Cardiac muscle cell (in vitro differentiated cells and primary cell): ENCODE results near the gene EDIL3. TPM values are rescaled to one million over a fixed set of nuclear protein-coding genes. Genes with fewer than 3 reads are reported as not detected.

Source experiments
- DNase-seq, 2 donors: peaks; one replicate each; pipeline versions ENCODE4 v3.0.0 to v3.0.0-alpha.2; 2010 to 2017; ENCODE audit warnings: low read depth in 1 of 2, low spot score in 1 of 2
- H3K27ac ChIP-seq: fragments of 200-600 bp; sonication (generic); 2 replicates; pipeline ENCODE4 v1.5.1; 2016
- H3K27me3 ChIP-seq: fragments of 200-600 bp; sonication (generic); 2 replicates; pipeline ENCODE4 v1.6.0; 2016; ENCODE audit warnings: control low read depth
- H3K36me3 ChIP-seq: fragments of 200-600 bp; sonication (generic); 2 replicates; pipeline ENCODE4 v1.5.1; 2016; ENCODE audit warnings: control low read depth
- H3K4me1 ChIP-seq: fragments of 200-600 bp; sonication (generic); 2 replicates; pipeline ENCODE4 v1.8.1; 2017; ENCODE audit warnings: low read depth, mild to moderate bottlenecking, mixed run types
- H3K4me3 ChIP-seq: fragments of 200-600 bp; sonication (generic); 2 replicates; pipeline ENCODE4 v1.5.1; 2016; ENCODE audit warnings: mild to moderate bottlenecking
- H3K9me3 ChIP-seq: fragments of 200-600 bp; sonication (generic); 2 replicates; pipeline ENCODE4 v1.5.1; 2017; ENCODE audit warnings: low read depth, mild to moderate bottlenecking, control low read depth
- polyA plus RNA-seq: library from polyadenylated mRNA; unstranded; fragments of >200 nt; fragmentation: Nextera tagmentation; extraction: Ambion mirVana; gene quantifications from 2 replicates; pipeline ENCODE4 v1.2.1, GENCODE V29; 2016
- total RNA-seq: library from RNA; depleted of rRNA; stranded (reverse); fragments of >200 nt; gene quantifications from 2 replicates; pipeline ENCODE4 v1.2.3, GENCODE V29; 2016
- TF ChIP-seq, protein P1 (sequence below): IDR thresholded peaks from 2 replicates; pipeline ENCODE4 v1.5.1; 2012; ENCODE audit warnings: low read depth, mild to moderate bottlenecking, low read length

The EDIL3 gene
- total and polyA plus RNA-seq, 2 experiments from 2014 or later = 7.2 to 7.7 TPM

DNA sequence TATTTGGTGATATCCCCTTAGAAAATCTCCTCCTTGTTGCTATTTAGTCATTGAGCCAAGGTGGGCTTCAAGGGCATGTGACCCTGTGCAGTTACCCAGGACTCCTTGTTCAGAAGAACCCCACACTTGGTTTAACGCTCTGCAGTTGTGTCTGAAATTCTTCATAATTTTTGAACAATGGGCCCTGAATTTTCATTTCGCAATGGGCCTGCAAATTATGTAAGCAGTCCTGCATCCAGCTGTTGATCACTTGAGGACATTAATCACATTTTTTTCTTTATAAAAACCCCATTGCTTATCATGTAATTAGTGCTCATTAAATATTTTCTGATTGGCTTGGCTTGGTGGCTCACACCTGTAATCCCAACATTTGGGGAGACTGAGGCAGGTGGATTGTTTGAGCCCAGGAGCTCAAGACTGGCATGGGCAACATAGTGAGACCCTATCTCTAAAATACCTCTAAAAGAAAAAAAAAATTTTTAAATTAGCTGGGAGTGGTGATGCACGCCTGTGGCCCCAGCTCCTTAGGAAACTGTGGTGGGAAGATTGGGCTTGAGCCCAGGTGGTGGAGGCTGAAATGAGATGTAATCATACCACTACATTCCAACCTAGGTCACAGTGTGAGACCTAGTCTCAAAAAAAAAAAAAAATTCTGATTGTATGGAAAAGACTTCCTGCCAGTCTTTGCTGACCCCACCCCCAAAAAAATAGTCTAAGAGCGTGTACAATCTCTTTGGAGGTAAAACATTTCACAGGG lies 469.8 kb downstream of the EDIL3 start:
- H3K36me3 ChIP-seq = no peaks in the 10 kb centered on the region
- no peaks in the 10 kb centered on the region for H3K9me3 ChIP-seq
- H3K4me1 ChIP-seq = peaks cover 9% of the 10 kb centered on the region
- no peak overlapping the region for H3K27ac ChIP-seq
- H3K27me3 ChIP-seq = no peaks in the 10 kb centered on the region
- TF ChIP-seq, protein P1, sequence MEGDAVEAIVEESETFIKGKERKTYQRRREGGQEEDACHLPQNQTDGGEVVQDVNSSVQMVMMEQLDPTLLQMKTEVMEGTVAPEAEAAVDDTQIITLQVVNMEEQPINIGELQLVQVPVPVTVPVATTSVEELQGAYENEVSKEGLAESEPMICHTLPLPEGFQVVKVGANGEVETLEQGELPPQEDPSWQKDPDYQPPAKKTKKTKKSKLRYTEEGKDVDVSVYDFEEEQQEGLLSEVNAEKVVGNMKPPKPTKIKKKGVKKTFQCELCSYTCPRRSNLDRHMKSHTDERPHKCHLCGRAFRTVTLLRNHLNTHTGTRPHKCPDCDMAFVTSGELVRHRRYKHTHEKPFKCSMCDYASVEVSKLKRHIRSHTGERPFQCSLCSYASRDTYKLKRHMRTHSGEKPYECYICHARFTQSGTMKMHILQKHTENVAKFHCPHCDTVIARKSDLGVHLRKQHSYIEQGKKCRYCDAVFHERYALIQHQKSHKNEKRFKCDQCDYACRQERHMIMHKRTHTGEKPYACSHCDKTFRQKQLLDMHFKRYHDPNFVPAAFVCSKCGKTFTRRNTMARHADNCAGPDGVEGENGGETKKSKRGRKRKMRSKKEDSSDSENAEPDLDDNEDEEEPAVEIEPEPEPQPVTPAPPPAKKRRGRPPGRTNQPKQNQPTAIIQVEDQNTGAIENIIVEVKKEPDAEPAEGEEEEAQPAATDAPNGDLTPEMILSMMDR = no peak
- H3K4me3 ChIP-seq = no peak overlapping the region
- peak in 1 of 2 donors; percentile 75 for DNase-seq

DNA sequence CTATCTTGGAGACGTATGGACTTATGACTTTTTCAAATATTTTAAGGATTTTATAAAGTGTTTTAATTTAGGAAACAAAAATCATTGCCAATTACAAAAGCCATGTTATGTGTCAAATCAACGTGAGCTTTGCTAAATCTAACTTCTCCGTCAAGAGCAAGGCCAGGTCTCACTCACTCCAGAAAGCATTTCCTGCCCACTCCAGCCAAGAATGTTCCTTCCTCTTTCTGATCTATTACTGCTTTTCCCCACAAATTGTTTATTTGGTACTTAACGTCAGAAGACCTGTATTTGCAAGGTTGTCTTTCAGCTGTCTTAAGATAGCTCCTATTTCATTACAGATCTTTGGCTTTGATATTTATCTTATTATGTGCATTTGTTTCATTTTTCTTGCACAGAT lies 470.5 kb downstream of the EDIL3 start:
- Histone ChIP-seq H3K4me1 (peaks cover 9% of the 10 kb centered on the region), H3K4me3 (no peak overlapping the region), H3K36me3 (no peaks in the 10 kb centered on the region), H3K27ac (no peak overlapping the region), H3K27me3 (no peaks in the 10 kb centered on the region), H3K9me3 (no peaks in the 10 kb centered on the region)
- DNase-seq = peak in 1 of 2 donors; percentile 67
- TF ChIP-seq, protein P1 = no peak

DNA sequence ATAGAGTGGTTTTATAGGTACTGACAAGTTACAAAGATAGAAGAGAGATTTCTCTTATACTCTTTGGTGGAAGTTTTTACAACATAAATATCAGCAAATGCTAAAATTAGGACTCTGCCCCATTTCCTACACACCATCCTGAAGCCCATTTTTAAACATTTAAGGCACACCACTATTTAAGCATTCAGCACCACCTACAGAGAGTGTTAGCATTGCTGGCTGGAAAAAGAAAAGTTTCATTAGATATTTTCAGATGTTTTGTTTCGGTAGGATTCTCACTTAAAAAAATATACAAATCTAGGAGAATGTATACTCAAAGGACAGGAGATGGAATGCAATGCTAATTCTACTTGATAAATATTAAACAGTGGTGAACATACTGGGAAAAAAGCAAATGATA lies 471.1 kb downstream of the EDIL3 start:
- peaks cover 9% of the 10 kb centered on the region for H3K4me1 ChIP-seq
- H3K27ac ChIP-seq = no peak overlapping the region
- no peak for DNase-seq
- H3K4me3 ChIP-seq = no peak overlapping the region
- TF ChIP-seq, protein P1 = no peak
- no peaks in the 10 kb centered on the region for H3K36me3 ChIP-seq
- H3K27me3 ChIP-seq = no peaks in the 10 kb centered on the region
- no peaks in the 10 kb centered on the region for H3K9me3 ChIP-seq

DNA sequence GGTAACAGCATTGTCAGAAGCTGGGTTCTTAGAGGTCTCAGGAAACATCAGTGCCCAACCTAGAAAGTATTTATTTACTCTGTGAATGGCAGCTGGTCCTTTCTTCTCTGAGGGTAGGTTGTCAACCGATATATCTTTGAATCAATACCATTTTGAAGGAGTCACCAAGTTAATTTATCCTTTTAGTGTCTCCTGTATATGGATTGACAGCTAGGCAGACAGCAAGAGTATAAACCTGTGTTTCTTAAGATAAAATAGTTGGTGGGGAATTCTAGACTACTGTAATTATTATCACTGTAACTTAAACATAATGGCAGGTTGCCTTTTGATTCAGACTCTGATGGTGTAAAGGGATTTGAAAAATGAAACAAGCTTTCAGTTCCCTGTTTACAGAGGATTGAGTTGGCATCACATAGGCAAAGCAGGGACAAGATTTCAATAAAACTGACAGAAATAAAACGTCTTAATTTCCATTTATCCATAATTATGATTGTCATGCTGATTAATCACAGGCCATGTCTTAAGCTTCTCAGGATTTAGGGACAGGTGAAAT lies 473.2 kb downstream of the EDIL3 start:
- Histone ChIP-seq H3K9me3 (no peaks in the 10 kb centered on the region), H3K36me3 (no peaks in the 10 kb centered on the region), H3K4me3 (no peak overlapping the region), H3K27me3 (no peaks in the 10 kb centered on the region), H3K27ac (no peak overlapping the region), H3K4me1 (peaks cover 5% of the 10 kb centered on the region)
- no peak for DNase-seq
- TF ChIP-seq, protein P1 = no peak

DNA sequence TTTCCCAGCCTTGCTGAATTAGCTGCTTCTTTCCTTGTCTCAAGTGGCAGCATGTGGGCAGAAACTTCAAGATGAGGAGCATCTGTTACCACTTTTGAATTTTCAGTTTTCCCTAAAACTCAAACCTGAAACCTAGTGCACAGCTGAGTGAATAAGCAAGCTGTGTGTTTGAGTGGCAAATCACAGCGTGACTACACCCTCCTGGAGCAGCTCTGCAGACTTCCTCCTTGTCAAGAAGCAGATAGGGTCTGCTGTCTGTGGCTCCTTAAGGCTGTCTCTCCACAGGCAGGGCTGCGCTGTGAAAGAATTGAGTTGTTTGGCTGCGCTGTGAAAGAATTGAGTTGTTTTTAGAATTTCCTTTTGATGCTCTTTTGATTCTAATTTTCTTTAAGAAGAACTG lies 484.4 kb downstream of the EDIL3 start:
- H3K27ac ChIP-seq = no peak overlapping the region
- TF ChIP-seq, protein P1 = no peak
- peak; percentile 17 to 33 for DNase-seq
- H3K36me3 ChIP-seq = no peaks in the 10 kb centered on the region
- no peak overlapping the region for H3K4me3 ChIP-seq
- no peaks in the 10 kb centered on the region for H3K27me3 ChIP-seq
- no peaks in the 10 kb centered on the region for H3K9me3 ChIP-seq
- H3K4me1 ChIP-seq = peaks cover 11% of the 10 kb centered on the region
